ENCODE results near the gene PGAP3.
"Not testable (repeated sequence)": the region's sequence is repeated elsewhere in the genome, so short reads cannot be mapped to it uniquely, and the experiment has no call there.

Gene PGAP3, protein sequence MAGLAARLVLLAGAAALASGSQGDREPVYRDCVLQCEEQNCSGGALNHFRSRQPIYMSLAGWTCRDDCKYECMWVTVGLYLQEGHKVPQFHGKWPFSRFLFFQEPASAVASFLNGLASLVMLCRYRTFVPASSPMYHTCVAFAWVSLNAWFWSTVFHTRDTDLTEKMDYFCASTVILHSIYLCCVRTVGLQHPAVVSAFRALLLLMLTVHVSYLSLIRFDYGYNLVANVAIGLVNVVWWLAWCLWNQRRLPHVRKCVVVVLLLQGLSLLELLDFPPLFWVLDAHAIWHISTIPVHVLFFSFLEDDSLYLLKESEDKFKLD

DNA sequence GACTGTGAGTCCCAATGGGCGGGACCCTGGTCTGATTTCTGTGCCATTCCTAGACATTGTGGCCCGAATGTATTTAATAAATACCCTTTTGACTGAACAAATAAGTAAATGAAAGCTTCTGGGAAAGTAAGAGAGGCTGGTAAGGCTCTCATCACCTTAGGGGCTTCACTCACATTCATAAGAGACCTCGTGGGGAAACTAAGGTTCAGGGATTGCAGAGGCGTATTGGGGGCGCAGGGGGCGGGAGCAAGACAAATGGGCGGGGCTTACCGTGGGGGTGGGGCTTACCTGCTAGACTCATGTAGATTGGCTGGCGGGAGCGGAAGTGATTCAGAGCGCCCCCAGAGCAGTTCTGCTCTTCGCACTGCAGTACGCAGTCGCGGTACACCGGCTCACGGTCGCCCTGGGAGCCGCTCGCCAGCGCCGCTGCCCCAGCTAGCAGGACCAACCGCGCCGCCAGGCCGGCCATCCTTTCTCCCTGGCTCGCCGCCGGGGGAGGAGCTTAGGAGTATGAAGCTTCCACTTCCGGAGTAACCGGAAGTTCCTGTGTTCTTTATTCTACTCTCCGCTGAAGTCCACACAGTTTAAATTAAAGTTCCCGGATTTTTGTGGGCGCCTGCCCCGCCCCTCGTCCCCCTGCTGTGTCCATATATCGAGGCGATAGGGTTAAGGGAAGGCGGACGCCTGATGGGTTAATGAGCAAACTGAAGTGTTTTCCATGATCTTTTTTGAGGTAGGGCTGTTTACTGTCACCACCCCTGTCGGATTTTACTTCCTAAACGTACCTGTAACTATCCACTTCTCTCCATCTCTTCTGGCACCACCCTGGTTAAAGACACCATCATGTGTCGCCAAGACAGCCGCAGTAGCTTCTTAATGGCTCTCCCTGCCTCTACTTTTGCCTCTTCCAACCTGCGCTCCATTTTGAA lies at the start of gene PGAP3:
PGAP3 (minus strand) TSS at position 512 of the 929 bp plus-strand sequence; CDS start at position 469, 43 bp downstream.
- Mint-ChIP-seq H3K9me3 (no peaks in the 10 kb centered on the region), H3K4me3 (peak within 1 kb of the TSS; percentile 98), H3K36me3 (peaks cover 23% of the 10 kb centered on the region), H3K27me3 (no peaks in the 10 kb centered on the region), H3K4me1 (peaks cover 23% of the 10 kb centered on the region), H3K27ac (peak within 1 kb of the TSS; percentile 94)
- ATAC-seq: peak; percentile 96

DNA sequence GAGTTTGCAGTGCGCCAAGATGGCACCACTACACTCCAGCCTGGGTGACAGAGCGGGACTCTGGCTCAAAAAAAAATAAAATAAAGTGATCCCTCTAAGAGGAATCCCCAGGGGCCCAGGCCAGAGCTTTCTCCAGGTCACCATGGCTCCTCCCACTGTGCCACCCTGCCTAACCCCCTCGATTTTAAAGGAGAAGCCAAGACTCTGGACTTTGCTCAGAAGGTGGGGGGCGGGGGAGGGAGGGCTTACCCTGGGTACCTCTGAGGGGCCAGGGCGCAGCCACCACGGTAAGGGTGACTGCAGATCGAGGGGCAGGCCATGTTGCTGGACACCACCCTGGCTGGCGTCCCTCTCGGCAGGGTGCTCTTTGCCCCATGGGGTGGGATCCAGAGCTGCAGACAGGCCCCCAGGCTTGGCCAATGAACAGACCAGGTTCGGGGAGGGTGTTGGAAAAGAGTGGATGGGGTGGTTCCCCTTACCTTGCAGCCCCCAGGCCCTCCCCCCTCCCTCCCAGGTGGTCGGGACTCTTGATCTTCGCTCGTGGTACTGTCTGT lies 49.4 kb upstream of the PGAP3 start:
- Mint-ChIP-seq H3K4me3 (peak overlapping the region; percentile 30), H3K27me3 (peaks cover 50% of the 10 kb centered on the region)
- no peak for ATAC-seq

DNA sequence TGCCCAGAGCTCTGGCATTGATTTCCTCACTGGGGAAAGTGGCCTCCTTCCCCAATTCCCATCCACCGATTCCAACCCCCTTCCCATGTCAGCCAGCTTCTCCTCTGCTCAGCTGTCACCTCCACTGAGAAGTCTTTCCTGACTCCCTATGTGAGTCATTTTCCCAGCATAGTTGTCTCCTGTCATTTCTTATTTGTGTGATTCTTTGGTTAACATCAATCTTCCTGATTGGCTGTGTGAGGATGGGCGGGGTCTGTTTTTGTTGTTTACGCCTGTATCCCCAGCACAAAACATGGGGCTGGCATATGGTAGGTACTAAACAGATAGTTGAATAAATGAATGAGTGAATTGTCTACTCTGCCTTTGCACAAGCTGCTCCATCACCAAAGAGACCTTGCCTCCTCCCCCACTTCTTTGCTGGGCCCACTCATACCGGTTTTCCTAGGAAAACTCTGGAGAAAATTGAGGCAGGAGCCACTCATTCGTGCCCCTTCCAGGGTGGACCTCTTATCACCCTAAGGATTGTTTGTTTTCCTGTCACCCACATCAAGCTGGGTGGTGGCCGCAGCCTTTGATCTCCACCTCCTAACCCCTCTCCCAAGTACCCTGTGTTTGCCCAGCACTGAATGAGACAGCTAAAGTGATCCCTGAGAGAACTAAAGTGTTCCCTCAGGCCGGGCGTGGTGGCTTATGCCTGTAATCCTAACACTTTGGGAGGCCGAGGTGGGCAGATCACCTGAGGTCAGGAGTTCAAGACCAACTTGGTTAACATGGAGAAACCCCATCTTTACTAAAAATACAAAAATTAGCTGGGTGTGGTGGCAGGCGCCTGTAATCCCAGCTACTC lies 48.7 kb upstream of the PGAP3 start:
- H3K4me1 Mint-ChIP-seq: peaks cover 34% of the 10 kb centered on the region
- H3K27ac Mint-ChIP-seq: no peak overlapping the region
- H3K9me3 Mint-ChIP-seq: no peaks in the 10 kb centered on the region
- H3K27me3 Mint-ChIP-seq: peaks cover 42% of the 10 kb centered on the region
- ATAC-seq: no peak
- no peak overlapping the region for H3K4me3 Mint-ChIP-seq
- no peaks in the 10 kb centered on the region for H3K36me3 Mint-ChIP-seq

More for the DNA sequence above, 49.4 kb upstream of the PGAP3 start:
- Mint-ChIP-seq H3K9me3 (no peaks in the 10 kb centered on the region), H3K27ac (no peak overlapping the region), H3K36me3 (no peaks in the 10 kb centered on the region), H3K4me1 (peaks cover 34% of the 10 kb centered on the region)

DNA sequence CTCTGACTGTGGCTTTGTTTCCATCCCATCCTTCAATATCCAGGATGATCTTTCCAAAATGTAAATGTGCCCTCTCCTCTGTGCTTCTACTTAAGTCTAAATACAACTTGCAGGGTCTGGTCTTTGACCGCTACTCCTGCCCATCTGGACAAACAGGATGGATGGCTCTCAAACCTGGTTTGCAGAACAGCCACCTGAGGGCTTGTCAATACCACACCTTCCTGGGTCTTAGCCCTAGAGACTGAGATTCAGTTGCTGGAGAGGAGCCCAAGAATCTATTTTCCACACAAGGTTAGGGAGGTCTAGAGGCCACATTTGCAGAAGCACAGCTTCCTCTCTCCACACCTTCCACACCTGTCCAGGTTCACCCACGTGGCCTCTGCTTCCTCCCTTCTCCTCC lies 48.0 kb upstream of the PGAP3 start:
- Mint-ChIP-seq H3K4me3 (no peak overlapping the region), H3K27ac (no peak overlapping the region)

DNA sequence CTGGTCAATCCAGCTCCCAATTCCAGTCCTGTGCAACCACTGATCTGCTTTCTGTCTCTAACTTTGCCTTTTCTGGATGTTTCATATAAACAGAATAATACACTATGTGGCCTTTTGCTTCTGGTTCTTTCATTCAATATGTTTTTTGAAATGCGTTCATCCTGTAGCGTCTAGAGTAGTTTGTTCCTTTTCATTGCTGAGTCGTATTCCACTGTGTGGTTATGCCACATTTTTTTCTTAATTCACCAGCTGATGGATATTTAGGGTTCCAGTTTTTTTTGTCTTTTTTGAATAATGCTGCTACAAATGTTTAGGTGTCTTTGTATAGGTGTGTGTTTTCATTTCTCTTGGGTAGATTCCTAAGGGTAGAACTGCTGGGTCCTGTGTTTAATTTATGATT lies 44.7 kb upstream of the PGAP3 start:
- no peak overlapping the region for H3K4me3 Mint-ChIP-seq
- no peaks in the 10 kb centered on the region for H3K9me3 Mint-ChIP-seq
- peaks cover 23% of the 10 kb centered on the region for H3K4me1 Mint-ChIP-seq
- peaks cover 16% of the 10 kb centered on the region for H3K36me3 Mint-ChIP-seq
- no peak for ATAC-seq
- H3K27me3 Mint-ChIP-seq: peaks cover 3% of the 10 kb centered on the region
- H3K27ac Mint-ChIP-seq: no peak overlapping the region

More for the DNA sequence above, 48.0 kb upstream of the PGAP3 start:
- peaks cover 36% of the 10 kb centered on the region for H3K27me3 Mint-ChIP-seq
- H3K4me1 Mint-ChIP-seq: peaks cover 33% of the 10 kb centered on the region
- H3K36me3 Mint-ChIP-seq: no peaks in the 10 kb centered on the region
- no peaks in the 10 kb centered on the region for H3K9me3 Mint-ChIP-seq
- no peak for ATAC-seq

DNA sequence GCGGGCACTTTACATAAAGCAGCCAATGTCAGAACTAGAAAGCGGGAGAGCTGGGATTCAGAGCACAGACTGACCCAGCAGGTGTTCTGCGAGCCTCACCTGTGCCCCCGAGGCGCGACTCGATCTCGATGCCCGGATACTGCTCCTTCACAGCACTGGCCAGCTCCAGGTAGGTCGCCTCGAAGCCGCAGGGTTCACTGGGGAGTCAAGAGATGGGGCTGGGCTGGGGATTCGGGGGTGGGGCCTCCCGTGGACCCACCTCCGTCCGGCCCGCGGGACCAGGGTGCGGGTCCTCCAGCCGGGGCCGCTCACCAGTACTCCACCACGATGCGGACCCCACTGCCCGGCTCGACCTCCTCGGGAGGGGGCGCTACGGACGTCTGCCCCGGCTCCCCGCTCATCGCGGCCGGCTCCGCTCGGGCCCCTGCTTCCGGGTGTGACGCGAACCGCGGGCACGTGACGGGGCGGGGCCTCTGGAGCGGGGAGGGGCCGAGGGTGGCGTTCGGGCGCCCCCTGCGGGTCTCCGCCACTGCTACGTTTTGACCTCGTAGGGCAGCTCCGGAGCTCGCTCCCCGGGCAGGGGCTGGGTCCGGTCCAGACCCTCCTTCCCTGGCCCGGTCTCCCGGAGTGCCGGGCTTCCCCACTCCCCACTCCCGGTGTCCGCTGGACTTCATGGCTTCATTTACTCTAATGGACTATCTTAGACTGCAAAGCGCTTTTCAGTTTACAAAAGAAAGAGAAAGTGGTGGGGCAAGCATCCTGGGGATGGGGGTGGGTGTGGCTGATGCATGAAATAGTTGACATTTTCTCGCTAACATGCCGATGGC lies 42.5 kb upstream of the PGAP3 start, which contains the start of gene MIEN1:
MIEN1 (minus strand) TSS at position 438 of the 827 bp plus-strand sequence; CDS start at position 401, 37 bp downstream.
- no peaks in the 10 kb centered on the region for H3K27me3 Mint-ChIP-seq
- ATAC-seq: peak; percentile 97
- H3K4me3 Mint-ChIP-seq: peak within 1 kb of the TSS; percentile 89
- H3K9me3 Mint-ChIP-seq: no peaks in the 10 kb centered on the region
- peaks cover 40% of the 10 kb centered on the region for H3K4me1 Mint-ChIP-seq
- peak within 1 kb of the TSS; percentile 86 for H3K27ac Mint-ChIP-seq
- peaks cover 37% of the 10 kb centered on the region for H3K36me3 Mint-ChIP-seq

DNA sequence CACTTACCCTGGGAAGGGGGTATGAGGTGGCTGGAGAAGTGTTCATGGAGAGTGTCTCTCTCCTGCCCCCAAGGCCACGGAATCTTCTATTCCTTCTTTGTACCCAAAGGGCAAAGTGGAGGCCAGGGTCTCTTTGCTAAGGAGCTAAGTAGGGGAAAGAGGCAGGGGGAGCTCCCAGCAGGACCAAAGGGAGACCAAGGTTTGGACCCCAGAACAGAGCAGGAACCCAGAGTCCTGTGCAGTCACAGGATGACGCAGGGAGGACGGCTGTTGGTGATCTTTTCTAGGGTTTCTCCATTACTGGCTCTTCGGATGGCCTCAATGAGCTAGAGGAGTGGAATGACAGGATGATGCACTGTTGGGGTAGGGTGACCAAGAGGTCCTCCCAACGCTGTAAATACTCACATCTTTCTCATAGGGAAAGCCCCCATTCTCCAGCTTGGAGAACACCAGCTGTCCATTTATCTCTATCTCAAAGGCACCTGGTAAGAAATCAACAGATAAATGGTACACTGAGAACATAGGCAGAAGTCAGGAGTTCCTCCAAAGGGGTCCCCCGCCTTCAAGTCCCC lies 41.5 kb upstream of the PGAP3 start:
- peak overlapping the region; percentile 89 for H3K4me3 Mint-ChIP-seq
- H3K36me3 Mint-ChIP-seq: peaks cover 42% of the 10 kb centered on the region
- peaks cover 40% of the 10 kb centered on the region for H3K4me1 Mint-ChIP-seq
- ATAC-seq: no peak
- peak overlapping the region; percentile 86 for H3K27ac Mint-ChIP-seq
- no peaks in the 10 kb centered on the region for H3K27me3 Mint-ChIP-seq
- H3K9me3 Mint-ChIP-seq: no peaks in the 10 kb centered on the region

DNA sequence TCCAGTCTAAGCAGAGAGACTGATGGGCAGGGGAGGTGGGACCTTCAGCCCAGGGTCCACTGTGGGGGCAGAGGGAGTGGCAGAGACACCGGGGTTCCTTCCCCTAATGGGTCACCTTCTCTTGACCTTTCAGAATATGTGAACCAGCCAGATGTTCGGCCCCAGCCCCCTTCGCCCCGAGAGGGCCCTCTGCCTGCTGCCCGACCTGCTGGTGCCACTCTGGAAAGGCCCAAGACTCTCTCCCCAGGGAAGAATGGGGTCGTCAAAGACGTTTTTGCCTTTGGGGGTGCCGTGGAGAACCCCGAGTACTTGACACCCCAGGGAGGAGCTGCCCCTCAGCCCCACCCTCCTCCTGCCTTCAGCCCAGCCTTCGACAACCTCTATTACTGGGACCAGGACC lies 39.7 kb upstream of the PGAP3 start:
- no peaks in the 10 kb centered on the region for H3K9me3 Mint-ChIP-seq
- no peak for ATAC-seq
- no peaks in the 10 kb centered on the region for H3K27me3 Mint-ChIP-seq
- peaks cover 42% of the 10 kb centered on the region for H3K36me3 Mint-ChIP-seq
- peaks cover 40% of the 10 kb centered on the region for H3K4me1 Mint-ChIP-seq
- no peak overlapping the region for H3K4me3 Mint-ChIP-seq
- no peak overlapping the region for H3K27ac Mint-ChIP-seq

DNA sequence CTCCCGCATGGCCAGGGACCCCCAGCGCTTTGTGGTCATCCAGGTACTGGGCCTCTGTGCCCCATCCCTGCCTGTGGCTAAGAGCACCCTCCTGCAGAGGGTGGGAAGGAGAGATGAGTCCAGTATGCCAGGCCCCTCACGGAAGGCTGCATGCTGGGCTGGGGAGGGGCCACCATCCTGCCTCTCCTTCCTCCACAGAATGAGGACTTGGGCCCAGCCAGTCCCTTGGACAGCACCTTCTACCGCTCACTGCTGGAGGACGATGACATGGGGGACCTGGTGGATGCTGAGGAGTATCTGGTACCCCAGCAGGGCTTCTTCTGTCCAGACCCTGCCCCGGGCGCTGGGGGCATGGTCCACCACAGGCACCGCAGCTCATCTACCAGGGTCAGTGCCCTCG lies 38.8 kb upstream of the PGAP3 start:
- peaks cover 42% of the 10 kb centered on the region for H3K36me3 Mint-ChIP-seq

DNA sequence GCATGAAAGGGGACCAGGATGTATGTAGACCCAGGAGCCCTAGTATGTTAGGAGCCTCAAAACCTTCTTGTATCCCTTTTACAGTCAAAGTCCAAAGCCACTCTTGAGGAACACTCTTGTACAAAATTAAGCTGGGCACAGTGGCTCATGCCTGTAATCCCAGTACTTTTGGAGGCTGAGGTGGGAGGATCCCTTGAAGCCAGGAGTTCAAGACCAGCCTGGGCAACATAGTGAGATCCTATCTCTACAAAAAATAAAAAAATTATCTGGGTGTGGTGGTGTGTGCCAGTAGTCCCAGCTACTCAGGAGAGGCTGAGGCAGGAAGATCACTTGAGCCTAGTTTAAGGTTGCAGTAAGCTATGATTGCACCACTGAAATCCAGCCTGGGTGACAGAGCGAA lies 38.1 kb upstream of the PGAP3 start:
- H3K27me3 Mint-ChIP-seq, H3K9me3 Mint-ChIP-seq, H3K4me3 Mint-ChIP-seq, ATAC-seq: not testable (repeated sequence)
- H3K4me1 Mint-ChIP-seq: peaks cover 40% of the 10 kb centered on the region
- peak overlapping the region; percentile 14 for H3K27ac Mint-ChIP-seq
- H3K36me3 Mint-ChIP-seq: peaks cover 42% of the 10 kb centered on the region

More for the DNA sequence above, 38.8 kb upstream of the PGAP3 start:
- H3K9me3 Mint-ChIP-seq: no peaks in the 10 kb centered on the region
- ATAC-seq: no peak
- no peaks in the 10 kb centered on the region for H3K27me3 Mint-ChIP-seq
- peaks cover 40% of the 10 kb centered on the region for H3K4me1 Mint-ChIP-seq
- no peak overlapping the region for H3K4me3 Mint-ChIP-seq
- H3K27ac Mint-ChIP-seq: peak overlapping the region; percentile 14

DNA sequence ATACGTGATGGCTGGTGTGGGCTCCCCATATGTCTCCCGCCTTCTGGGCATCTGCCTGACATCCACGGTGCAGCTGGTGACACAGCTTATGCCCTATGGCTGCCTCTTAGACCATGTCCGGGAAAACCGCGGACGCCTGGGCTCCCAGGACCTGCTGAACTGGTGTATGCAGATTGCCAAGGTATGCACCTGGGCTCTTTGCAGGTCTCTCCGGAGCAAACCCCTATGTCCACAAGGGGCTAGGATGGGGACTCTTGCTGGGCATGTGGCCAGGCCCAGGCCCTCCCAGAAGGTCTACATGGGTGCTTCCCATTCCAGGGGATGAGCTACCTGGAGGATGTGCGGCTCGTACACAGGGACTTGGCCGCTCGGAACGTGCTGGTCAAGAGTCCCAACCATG lies 36.9 kb upstream of the PGAP3 start:
- Mint-ChIP-seq H3K4me3 (no peak overlapping the region), H3K27me3 (no peaks in the 10 kb centered on the region), H3K36me3 (peaks cover 42% of the 10 kb centered on the region), H3K4me1 (peaks cover 41% of the 10 kb centered on the region), H3K9me3 (no peaks in the 10 kb centered on the region), H3K27ac (no peak overlapping the region)
- ATAC-seq: no peak

DNA sequence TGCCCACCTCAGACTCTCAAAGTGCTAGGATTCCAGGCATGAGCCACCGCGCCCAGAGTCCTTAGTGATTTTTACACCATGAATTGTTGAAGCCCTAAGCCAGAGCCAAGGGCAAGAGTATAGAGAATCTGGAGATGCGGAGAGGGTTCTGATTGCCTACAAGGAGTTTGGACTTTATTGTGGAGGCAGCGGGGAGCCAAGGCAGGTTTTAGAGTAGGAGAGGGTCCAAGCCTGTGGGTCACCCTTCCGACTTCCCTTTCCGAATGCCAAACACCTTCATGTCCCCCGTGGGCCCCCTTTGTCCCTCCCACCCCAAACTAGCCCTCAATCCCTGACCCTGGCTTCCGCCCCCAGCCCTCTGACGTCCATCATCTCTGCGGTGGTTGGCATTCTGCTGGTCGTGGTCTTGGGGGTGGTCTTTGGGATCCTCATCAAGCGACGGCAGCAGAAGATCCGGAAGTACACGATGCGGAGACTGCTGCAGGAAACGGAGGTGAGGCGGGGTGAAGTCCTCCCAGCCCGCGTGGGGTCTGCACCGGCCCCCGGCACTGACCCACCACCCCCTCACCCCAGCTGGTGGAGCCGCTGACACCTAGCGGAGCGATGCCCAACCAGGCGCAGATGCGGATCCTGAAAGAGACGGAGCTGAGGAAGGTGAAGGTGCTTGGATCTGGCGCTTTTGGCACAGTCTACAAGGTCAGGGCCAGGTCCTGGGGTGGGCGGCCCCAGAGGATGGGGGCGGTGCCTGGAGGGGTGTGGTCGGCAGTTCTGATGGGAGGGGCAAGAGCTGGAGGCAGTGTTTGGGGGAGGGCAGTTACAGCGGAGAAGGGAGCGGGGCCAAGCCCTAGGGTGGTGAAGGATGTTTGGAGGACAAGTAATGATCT lies 35.4 kb upstream of the PGAP3 start:
- ATAC-seq: peak; percentile 28
- no peak overlapping the region for H3K4me3 Mint-ChIP-seq
- no peaks in the 10 kb centered on the region for H3K9me3 Mint-ChIP-seq
- H3K36me3 Mint-ChIP-seq: peaks cover 31% of the 10 kb centered on the region
- peaks cover 27% of the 10 kb centered on the region for H3K4me1 Mint-ChIP-seq
- H3K27me3 Mint-ChIP-seq: no peaks in the 10 kb centered on the region
- H3K27ac Mint-ChIP-seq: no peak overlapping the region

DNA sequence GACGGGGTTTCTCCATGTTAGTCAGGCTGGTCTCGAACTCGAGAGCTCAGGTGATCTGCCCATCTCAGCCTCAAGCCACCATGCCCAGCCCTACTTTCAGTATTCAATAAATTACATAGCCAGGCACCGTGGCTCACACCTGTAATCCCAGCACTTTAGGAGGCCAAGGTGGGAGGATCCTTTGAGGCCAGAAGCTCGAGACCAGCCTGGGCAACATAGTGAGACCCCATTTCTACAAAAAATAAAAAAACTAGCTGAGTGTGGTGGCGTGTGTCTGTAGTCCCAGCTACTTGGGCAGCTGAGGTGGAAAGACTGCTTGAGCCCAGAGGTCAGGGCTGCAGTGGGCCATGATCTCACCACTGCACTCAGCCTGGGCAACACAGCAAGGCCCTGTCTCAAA lies 34.2 kb upstream of the PGAP3 start:
- ATAC-seq: no peak
- no peaks in the 10 kb centered on the region for H3K27me3 Mint-ChIP-seq
- H3K36me3 Mint-ChIP-seq: peaks cover 21% of the 10 kb centered on the region
- H3K4me1 Mint-ChIP-seq: peaks cover 20% of the 10 kb centered on the region
- H3K9me3 Mint-ChIP-seq: no peaks in the 10 kb centered on the region
- H3K4me3 Mint-ChIP-seq: no peak overlapping the region
- no peak overlapping the region for H3K27ac Mint-ChIP-seq
